ENCODE results near the gene IDH3G.

IDH3G gene

GRCh38 chrX:153816831-153817690 lies 22.9 kb upstream of the IDH3G start:
- peak; percentile 3 for DNase-seq (ENCODE audit: low spot score)

- DNase-seq (ENCODE audit: low spot score) = no peak
Observed at GRCh38 chrX:153814591-153815315, 20.6 kb upstream of the IDH3G start.

- no peak for DNase-seq (ENCODE audit: low spot score)
Observed at GRCh38 chrX:153813161-153813560, 19.0 kb upstream of the IDH3G start.

GRCh38 chrX:153812220-153812619 lies 18.0 kb upstream of the IDH3G start:
- no peak for DNase-seq (ENCODE audit: low spot score)

- DNase-seq (ENCODE audit: low spot score) = no peak
Observed at GRCh38 chrX:153807976-153808375, 13.8 kb upstream of the IDH3G start.

- DNase-seq (ENCODE audit: low spot score) = no peak
Observed at GRCh38 chrX:153806999-153807575, 12.9 kb upstream of the IDH3G start.

GRCh38 chrX:153805436-153805835 lies 11.3 kb upstream of the IDH3G start:
- DNase-seq (ENCODE audit: low spot score) = no peak

GRCh38 chrX:153804621-153805020 lies 10.4 kb upstream of the IDH3G start:
- no peak for DNase-seq (ENCODE audit: low spot score)

GRCh38 chrX:153804100-153804595 lies 10.0 kb upstream of the IDH3G start:
- no peak for DNase-seq (ENCODE audit: low spot score)

- no peak for DNase-seq (ENCODE audit: low spot score)
Observed at GRCh38 chrX:153803211-153804099, 9.3 kb upstream of the IDH3G start.

- DNase-seq (ENCODE audit: low spot score) = no peak
Observed at GRCh38 chrX:153802513-153803045, 8.4 kb upstream of the IDH3G start.

GRCh38 chrX:153801669-153802068 lies 7.5 kb upstream of the IDH3G start:
- DNase-seq (ENCODE audit: low spot score) = no peak

- no peak for DNase-seq (ENCODE audit: low spot score)
Observed at GRCh38 chrX:153800746-153801145, 6.6 kb upstream of the IDH3G start.

- DNase-seq (ENCODE audit: low spot score) = no peak
Observed at GRCh38 chrX:153800177-153800722, 6.1 kb upstream of the IDH3G start.

- DNase-seq (ENCODE audit: low spot score) = no peak
Observed at GRCh38 chrX:153799326-153799725, 5.2 kb upstream of the IDH3G start.

- DNase-seq (ENCODE audit: low spot score) = no peak
Observed at GRCh38 chrX:153797415-153798015, 3.3 kb upstream of the IDH3G start.

- no peak for DNase-seq (ENCODE audit: low spot score)
Observed at GRCh38 chrX:153794897-153795816, 982 bp upstream of the IDH3G start.

- DNase-seq (ENCODE audit: low spot score) = no peak
Observed at GRCh38 chrX:153793291-153793690, 884 bp downstream of the IDH3G start.

GRCh38 chrX:153792368-153792767 lies 1.8 kb downstream of the IDH3G start:
- no peak for DNase-seq (ENCODE audit: low spot score)
